Peyer's patch (tissue), 4 donors: ENCODE data around the gene DDAH1.

ENCODE experiments used
- POLR2A ChIP-seq, 2 donors: fragments of 450-650 bp; IDR thresholded peaks; one replicate each; pipeline ENCODE4 v1.5.1; 2017; ENCODE audit warnings: antibody characterized with exemption in 2 of 2, mild to moderate bottlenecking in 2 of 2, moderate library complexity in 2 of 2
- TF ChIP-seq, protein P1 (sequence below), 6 experiments: fragments of 450-650 bp in 4 of 6; fragments of 200-600 bp in 2 of 6; sonication (generic) in 1 of 6; IDR thresholded peaks; one replicate each; pipeline ENCODE4 v1.5.1; 2017 to 2019; ENCODE audit warnings: antibody characterized with exemption in 6 of 6, mild to moderate bottlenecking in 3 of 6, moderate library complexity in 1 of 6

GRCh38 chr1:85333186-85333585 lies 131.8 kb downstream of the DDAH1 start:
- no peak for TF ChIP-seq POLR2A (IDR thresholded peaks at IDR 0.05)
- TF ChIP-seq, protein P1, sequence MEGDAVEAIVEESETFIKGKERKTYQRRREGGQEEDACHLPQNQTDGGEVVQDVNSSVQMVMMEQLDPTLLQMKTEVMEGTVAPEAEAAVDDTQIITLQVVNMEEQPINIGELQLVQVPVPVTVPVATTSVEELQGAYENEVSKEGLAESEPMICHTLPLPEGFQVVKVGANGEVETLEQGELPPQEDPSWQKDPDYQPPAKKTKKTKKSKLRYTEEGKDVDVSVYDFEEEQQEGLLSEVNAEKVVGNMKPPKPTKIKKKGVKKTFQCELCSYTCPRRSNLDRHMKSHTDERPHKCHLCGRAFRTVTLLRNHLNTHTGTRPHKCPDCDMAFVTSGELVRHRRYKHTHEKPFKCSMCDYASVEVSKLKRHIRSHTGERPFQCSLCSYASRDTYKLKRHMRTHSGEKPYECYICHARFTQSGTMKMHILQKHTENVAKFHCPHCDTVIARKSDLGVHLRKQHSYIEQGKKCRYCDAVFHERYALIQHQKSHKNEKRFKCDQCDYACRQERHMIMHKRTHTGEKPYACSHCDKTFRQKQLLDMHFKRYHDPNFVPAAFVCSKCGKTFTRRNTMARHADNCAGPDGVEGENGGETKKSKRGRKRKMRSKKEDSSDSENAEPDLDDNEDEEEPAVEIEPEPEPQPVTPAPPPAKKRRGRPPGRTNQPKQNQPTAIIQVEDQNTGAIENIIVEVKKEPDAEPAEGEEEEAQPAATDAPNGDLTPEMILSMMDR (IDR thresholded peaks at IDR 0.05), result no peak
